ENCODE data around the gene PACRG. TPM values are rescaled to one million over a fixed set of nuclear protein-coding genes. Genes with fewer than 3 reads are reported as not detected.

PACRG gene
- total and polyA plus RNA-seq, 2 of the 13 experiments (the other 11 are each of a cell fraction or from before 2014, with no cell fraction given) = 0.13 TPM; not detected in 1

DNA sequence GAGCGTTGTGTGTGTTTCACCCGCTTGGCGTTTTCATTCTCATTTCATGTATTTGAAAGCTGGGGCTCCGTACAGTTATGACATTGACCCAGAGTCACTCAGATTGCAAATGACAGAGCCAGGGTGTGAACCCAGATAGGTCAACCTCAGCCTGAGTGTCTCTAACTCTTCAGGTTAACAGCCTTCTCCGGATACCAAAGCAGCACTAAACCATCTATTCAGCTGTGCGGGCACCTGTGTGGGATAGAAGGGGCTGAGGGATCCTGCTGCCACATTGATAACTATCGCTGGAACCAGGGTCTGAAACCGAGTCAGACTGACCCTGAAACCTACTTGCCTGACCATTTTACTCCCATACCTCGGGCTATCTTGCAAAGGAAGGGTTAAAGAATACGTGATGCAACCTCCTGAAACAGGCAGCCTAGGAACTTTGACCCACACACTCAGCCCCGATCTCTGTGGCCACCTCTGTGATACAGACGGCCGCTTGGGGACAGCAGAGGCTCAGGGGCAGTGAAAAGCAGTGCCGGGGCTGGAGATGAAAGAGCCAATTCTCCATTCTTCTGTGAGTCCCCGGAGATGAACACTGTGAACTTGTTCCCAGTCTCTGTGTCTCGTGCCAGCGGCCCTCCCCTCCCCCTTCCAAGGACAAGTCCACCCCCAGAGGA, 453.2 kb downstream of the PACRG start (continued):
- TF ChIP-seq, protein P1, sequence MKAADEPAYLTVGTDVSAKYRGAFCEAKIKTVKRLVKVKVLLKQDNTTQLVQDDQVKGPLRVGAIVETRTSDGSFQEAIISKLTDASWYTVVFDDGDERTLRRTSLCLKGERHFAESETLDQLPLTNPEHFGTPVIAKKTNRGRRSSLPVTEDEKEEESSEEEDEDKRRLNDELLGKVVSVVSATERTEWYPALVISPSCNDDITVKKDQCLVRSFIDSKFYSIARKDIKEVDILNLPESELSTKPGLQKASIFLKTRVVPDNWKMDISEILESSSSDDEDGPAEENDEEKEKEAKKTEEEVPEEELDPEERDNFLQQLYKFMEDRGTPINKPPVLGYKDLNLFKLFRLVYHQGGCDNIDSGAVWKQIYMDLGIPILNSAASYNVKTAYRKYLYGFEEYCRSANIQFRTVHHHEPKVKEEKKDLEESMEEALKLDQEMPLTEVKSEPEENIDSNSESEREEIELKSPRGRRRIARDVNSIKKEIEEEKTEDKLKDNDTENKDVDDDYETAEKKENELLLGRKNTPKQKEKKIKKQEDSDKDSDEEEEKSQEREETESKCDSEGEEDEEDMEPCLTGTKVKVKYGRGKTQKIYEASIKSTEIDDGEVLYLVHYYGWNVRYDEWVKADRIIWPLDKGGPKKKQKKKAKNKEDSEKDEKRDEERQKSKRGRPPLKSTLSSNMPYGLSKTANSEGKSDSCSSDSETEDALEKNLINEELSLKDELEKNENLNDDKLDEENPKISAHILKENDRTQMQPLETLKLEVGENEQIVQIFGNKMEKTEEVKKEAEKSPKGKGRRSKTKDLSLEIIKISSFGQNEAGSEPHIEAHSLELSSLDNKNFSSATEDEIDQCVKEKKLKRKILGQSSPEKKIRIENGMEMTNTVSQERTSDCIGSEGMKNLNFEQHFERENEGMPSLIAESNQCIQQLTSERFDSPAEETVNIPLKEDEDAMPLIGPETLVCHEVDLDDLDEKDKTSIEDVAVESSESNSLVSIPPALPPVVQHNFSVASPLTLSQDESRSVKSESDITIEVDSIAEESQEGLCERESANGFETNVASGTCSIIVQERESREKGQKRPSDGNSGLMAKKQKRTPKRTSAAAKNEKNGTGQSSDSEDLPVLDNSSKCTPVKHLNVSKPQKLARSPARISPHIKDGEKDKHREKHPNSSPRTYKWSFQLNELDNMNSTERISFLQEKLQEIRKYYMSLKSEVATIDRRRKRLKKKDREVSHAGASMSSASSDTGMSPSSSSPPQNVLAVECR (CRISPR knock-in tag; IDR thresholded peaks at IDR 0.05; ENCODE audit: borderline replicate concordance) = peak; percentile 71; the same call in 1 of the 2 replicates
- no peak for TF ChIP-seq SOX6 (IDR thresholded peaks at IDR 0.05)
- TF ChIP-seq SOX6 (CRISPR knock-in tag; IDR thresholded peaks at IDR 0.05) = peak; percentile 87
- TF ChIP-seq ZNF160 (CRISPR knock-in tag; IDR thresholded peaks at IDR 0.05) = no peak
- TF ChIP-seq SRSF9 (IDR thresholded peaks at IDR 0.05; ENCODE audit: borderline replicate concordance, insufficient read depth, low read depth, low read length, poor library complexity, severe bottlenecking) = no peak
- TF ChIP-seq ZNF567 (CRISPR knock-in tag; IDR thresholded peaks at IDR 0.05; ENCODE audit: borderline replicate concordance) = no peak
- TF ChIP-seq EEA1 (CRISPR knock-in tag; IDR thresholded peaks at IDR 0.05; ENCODE audit: borderline replicate concordance) = no peak; the same call in 1 of the 2 replicates
- TF ChIP-seq MED8 (CRISPR knock-in tag; IDR thresholded peaks at IDR 0.05; ENCODE audit: insufficient replicate concordance) = no peak
- TF ChIP-seq ZNF747 (CRISPR knock-in tag; IDR thresholded peaks at IDR 0.05; ENCODE audit: borderline replicate concordance) = peak; percentile 78; the same call in 1 of the 2 replicates
- TF ChIP-seq ISX (CRISPR knock-in tag; conservative IDR thresholded peaks at IDR 0.05) = no peak
- no peak for TF ChIP-seq TEAD2 (CRISPR knock-in tag; IDR thresholded peaks at IDR 0.05)
- peak; percentile 45; the same call in 1 of the 2 replicates for TF ChIP-seq ZBTB20 (CRISPR knock-in tag; IDR thresholded peaks at IDR 0.05; ENCODE audit: borderline replicate concordance, low read depth)
- TF ChIP-seq ZFAT (CRISPR knock-in tag; conservative IDR thresholded peaks at IDR 0.05) = no peak
- peak; percentile 87 for TF ChIP-seq MIXL1 (CRISPR knock-in tag; IDR thresholded peaks at IDR 0.05)
- peak; percentile 99 for TF ChIP-seq KDM3A (CRISPR knock-in tag; IDR thresholded peaks at IDR 0.05; ENCODE audit: low read depth)
- TF ChIP-seq KLF15 (CRISPR knock-in tag; IDR thresholded peaks at IDR 0.05; ENCODE audit: borderline replicate concordance) = 0 out of 2 replicates have a peak, but pooled peaks have one; percentile 42
- no peak for TF ChIP-seq CHD4 (IDR thresholded peaks at IDR 0.05; ENCODE audit: borderline replicate concordance, low read length)
- peak; percentile 99 for TF ChIP-seq RAD21 (CRISPR knock-in tag; IDR thresholded peaks at IDR 0.05)
- no peak for TF ChIP-seq AKAP8 (CRISPR knock-in tag; IDR thresholded peaks at IDR 0.05)
- TF ChIP-seq ZNF451 (CRISPR knock-in tag; IDR thresholded peaks at IDR 0.05) = peak; percentile 89
- TF ChIP-seq FOSL1 (CRISPR knock-in tag; IDR thresholded peaks at IDR 0.05; ENCODE audit: borderline replicate concordance) = no peak
- peak; percentile 60; the same call in 1 of the 2 replicates for TF ChIP-seq PHF8 (CRISPR knock-in tag; IDR thresholded peaks at IDR 0.05)
- TF ChIP-seq, protein P2, sequence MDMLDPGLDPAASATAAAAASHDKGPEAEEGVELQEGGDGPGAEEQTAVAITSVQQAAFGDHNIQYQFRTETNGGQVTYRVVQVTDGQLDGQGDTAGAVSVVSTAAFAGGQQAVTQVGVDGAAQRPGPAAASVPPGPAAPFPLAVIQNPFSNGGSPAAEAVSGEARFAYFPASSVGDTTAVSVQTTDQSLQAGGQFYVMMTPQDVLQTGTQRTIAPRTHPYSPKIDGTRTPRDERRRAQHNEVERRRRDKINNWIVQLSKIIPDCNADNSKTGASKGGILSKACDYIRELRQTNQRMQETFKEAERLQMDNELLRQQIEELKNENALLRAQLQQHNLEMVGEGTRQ (IDR thresholded peaks at IDR 0.05; ENCODE audit: low read depth, low read length) = no peak
- TF ChIP-seq, protein P2 (CRISPR knock-in tag; IDR thresholded peaks at IDR 0.05; ENCODE audit: borderline replicate concordance) = no peak
